Ascending aorta (tissue), 2 donors: ENCODE data around the gene KLB. TPM values are rescaled to one million over a fixed set of nuclear protein-coding genes. Genes with fewer than 3 reads are reported as not detected.

Source experiments
- DNase-seq, 2 donors: peaks; one replicate each; pipeline ENCODE4 v3.0.0-alpha.2; 2019; ENCODE audit warnings: low spot score in 2 of 2
- H3K27ac ChIP-seq, 2 donors: fragments of 200-600 bp; sonication (generic); one replicate each; pipeline ENCODE4 v1.5.1; 2016 to 2017; ENCODE audit warnings: mild to moderate bottlenecking in 1 of 2
- H3K27me3 ChIP-seq: fragments of 200-600 bp; sonication (generic); one replicate; pipeline ENCODE4 v1.5.1; 2017
- H3K36me3 ChIP-seq, 2 donors: fragments of 200-600 bp; sonication (generic); one replicate each; pipeline ENCODE4 v1.5.1; 2016
- H3K4me1 ChIP-seq, 2 donors: fragments of 200-600 bp; sonication (generic); one replicate each; pipeline ENCODE4 v1.5.1; 2016 to 2017; ENCODE audit warnings: mild to moderate bottlenecking in 1 of 2
- H3K4me3 ChIP-seq, 2 donors: fragments of 200-600 bp; sonication (generic); one replicate each; pipeline ENCODE4 v1.5.1; 2016 to 2017; ENCODE audit warnings: mild to moderate bottlenecking in 1 of 2
- H3K9me3 ChIP-seq, 2 donors: fragments of 200-600 bp; sonication (generic); one replicate each; pipeline ENCODE4 v1.5.1; 2016
- CTCF ChIP-seq, 3 experiments: fragments of 200-600 bp in 2 of 3; fragments of 450-650 bp in 1 of 3; sonication (generic) in 2 of 3; IDR thresholded peaks; one replicate each; pipeline ENCODE4 v1.5.1; 2016 to 2019; ENCODE audit warnings: antibody characterized with exemption in 3 of 3, mild to moderate bottlenecking in 1 of 3, moderate library complexity in 1 of 3
- intact Hi-C: fragments of 100-400 bp; cut with DNase I; formaldehyde crosslinking; loops from one replicate; pipeline ENCODE4 v1.15.1; 2023
- total RNA-seq: library from RNA; depleted of rRNA; stranded (reverse); fragments of >200 nt; gene quantifications from one replicate; pipeline ENCODE4 v1.1.0, GENCODE V29; 2016

Gene KLB
- total RNA-seq, 1 donor from 2014 or later = not detected

- Histone ChIP-seq H3K4me1 (peaks cover 0 to under 1% of the 10 kb centered on the region in 2 donors), H3K9me3 (no peaks in the 10 kb centered on the region), H3K4me3 (no peak overlapping the region), H3K27ac (no peak overlapping the region), H3K36me3 (peaks cover 9 to 27% of the 10 kb centered on the region in 2 donors), H3K27me3 (no peaks in the 10 kb centered on the region)
- TF ChIP-seq CTCF (IDR thresholded peaks at IDR 0.05) = no peak
- no peak for DNase-seq
- intact Hi-C loops = no loop called here
These were observed 58.3 kb downstream of the KLB start for GRCh38 chr4:39464886-39465501.

GRCh38 chr4:39466747-39467146 is 60.0 kb downstream of the KLB start:
- no peak for TF ChIP-seq CTCF (IDR thresholded peaks at IDR 0.05)
- Histone ChIP-seq H3K4me3 (no peak overlapping the region), H3K9me3 (no peaks in the 10 kb centered on the region), H3K27me3 (no peaks in the 10 kb centered on the region), H3K36me3 (peaks cover 9 to 24% of the 10 kb centered on the region in 2 donors), H3K4me1 (no peaks in the 10 kb centered on the region), H3K27ac (no peak overlapping the region)
- DNase-seq = no peak
- intact Hi-C loops = no loop called here

DNA sequence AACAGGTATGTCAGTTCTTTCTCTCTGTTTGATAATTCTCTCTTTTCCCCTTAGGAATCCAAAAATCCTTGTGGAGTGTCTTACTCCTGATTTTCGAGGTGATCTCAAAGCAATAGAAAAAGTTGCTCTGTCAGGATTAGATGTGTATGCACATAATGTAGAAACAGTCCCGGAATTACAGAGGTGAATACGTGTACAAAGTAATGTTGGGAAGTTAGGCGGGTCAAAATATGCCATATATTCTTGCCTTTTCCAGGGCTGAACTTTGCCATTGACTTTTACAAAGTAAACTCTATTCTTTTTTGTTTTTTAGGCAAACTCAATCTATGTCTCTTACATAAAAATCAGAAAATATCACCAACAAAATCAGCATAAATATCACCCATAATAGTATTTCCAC is 60.7 kb downstream of the KLB start:
- Histone ChIP-seq H3K36me3 (peaks cover 9 to 26% of the 10 kb centered on the region in 2 donors), H3K27me3 (no peaks in the 10 kb centered on the region), H3K27ac (no peak overlapping the region), H3K9me3 (no peaks in the 10 kb centered on the region), H3K4me3 (no peak overlapping the region), H3K4me1 (no peaks in the 10 kb centered on the region)
- DNase-seq = no peak
- TF ChIP-seq CTCF (IDR thresholded peaks at IDR 0.05) = no peak
- intact Hi-C loops = no loop called here

DNA sequence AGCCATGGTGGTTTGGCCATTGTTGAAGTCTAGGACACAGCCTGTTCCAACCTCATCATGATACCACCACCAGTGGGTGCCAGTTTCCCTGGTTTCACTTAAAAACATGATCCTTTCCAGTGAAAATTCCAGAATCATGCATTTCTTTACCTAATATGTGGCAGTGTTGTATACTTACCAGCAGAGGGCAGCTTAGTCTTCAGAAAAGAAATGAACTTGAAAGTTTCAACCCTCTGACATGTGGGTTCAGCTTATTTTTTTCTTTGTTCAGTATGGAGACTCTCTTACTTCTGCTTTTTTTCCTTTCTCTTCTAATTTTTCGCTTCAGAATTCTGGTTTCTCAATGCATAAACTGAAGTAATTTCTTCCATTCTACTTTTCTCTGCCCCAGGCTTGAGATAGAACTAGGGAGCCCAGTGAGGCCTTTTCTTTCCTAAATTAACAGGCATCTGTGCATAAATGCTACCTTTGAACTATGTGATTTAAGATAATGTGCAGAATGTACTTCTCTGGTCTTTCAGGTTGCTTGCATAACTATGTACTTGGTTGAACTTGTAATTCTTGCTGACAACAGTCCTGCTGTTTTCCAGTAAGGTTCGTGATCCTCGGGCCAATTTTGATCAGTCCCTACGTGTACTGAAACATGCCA is 62.8 kb downstream of the KLB start:
- intact Hi-C loops = loop anchor here (1.0 to 2.0 kb wide), 2 partner anchors 57 to 189 kb away; partner anchors contain the start of gene UGDH
- Histone ChIP-seq H3K27ac (no peak overlapping the region), H3K4me1 (no peaks in the 10 kb centered on the region), H3K27me3 (no peaks in the 10 kb centered on the region), H3K9me3 (no peaks in the 10 kb centered on the region), H3K36me3 (peaks cover 0 to 23% of the 10 kb centered on the region in 2 donors), H3K4me3 (no peak overlapping the region)
- DNase-seq = peak in 1 of 2 donors; percentile 80
- peak; percentile 82 to 85 (median 84) for TF ChIP-seq CTCF (IDR thresholded peaks at IDR 0.05)

- Histone ChIP-seq H3K27ac (no peak overlapping the region), H3K4me3 (no peak overlapping the region), H3K27me3 (no peaks in the 10 kb centered on the region), H3K36me3 (peaks cover 0 to 18% of the 10 kb centered on the region in 2 donors), H3K9me3 (no peaks in the 10 kb centered on the region), H3K4me1 (no peaks in the 10 kb centered on the region)
- intact Hi-C loops = no loop called here
- no peak for TF ChIP-seq CTCF (IDR thresholded peaks at IDR 0.05)
- DNase-seq = no peak
These were observed 63.7 kb downstream of the KLB start for GRCh38 chr4:39470402-39470801.
